Activated T-helper 1 cell treated with anti-CD3 and anti-CD28 coated beads, Interleukin-12 subunit alpha, Interleukin-12 subunit beta, Interleukin-2, Interleukin-4 antibody, amounts not matched to agents 30 ng/mL and 10 ng/mL and 1 ng/mL, durations not matched to agents 14 hours and 24 hours and 36 hours (primary cell): ENCODE results near the gene EXOC4. TPM values are rescaled to one million over a fixed set of nuclear protein-coding genes. Genes with fewer than 3 reads are reported as not detected.
"Not testable (repeated sequence)": the region's sequence is repeated elsewhere in the genome, so short reads cannot be mapped to it uniquely, and the experiment has no call there.

Experiments used
- DNase-seq: peaks from one replicate; pipeline ENCODE4 v3.0.0; 2021; ENCODE audit warnings: low spot score
- H3K27ac Mint-ChIP-seq: one replicate; pipeline ENCODE4 v1.8.0; 2021; ENCODE audit warnings: mild to moderate bottlenecking, mixed read lengths
- H3K27me3 Mint-ChIP-seq: one replicate; pipeline ENCODE4 v1.8.0; 2022; ENCODE audit warnings: mild to moderate bottlenecking, moderate library complexity, mixed read lengths; ENCODE audit not compliant: insufficient read depth
- H3K36me3 Mint-ChIP-seq: one replicate; pipeline ENCODE4 v1.8.0; 2021; ENCODE audit warnings: low read depth, mixed read lengths
- H3K4me1 Mint-ChIP-seq: one replicate; pipeline ENCODE4 v1.8.0; 2021; ENCODE audit warnings: low read depth, mixed read lengths
- H3K4me3 Mint-ChIP-seq: one replicate; pipeline ENCODE4 v1.8.0; 2021; ENCODE audit warnings: mild to moderate bottlenecking, moderate library complexity, mixed read lengths
- H3K9me3 Mint-ChIP-seq: one replicate; pipeline ENCODE4 v1.8.0; 2021; ENCODE audit warnings: mixed read lengths
- intact Hi-C: fragments of 100-400 bp; cut with micrococcal nuclease; formaldehyde crosslinking; loops from one replicate; pipeline ENCODE4 v1.15.1; 2024
- total RNA-seq: library from RNA; stranded (reverse); gene quantifications from 2 replicates; pipeline ENCODE4 v1.2.3, GENCODE V29; 2022

The EXOC4 gene
- total RNA-seq, 1 donor from 2014 or later: 58.6 TPM

GRCh38 chr7:133983685-133984419, 731.0 kb downstream of the EXOC4 start:
- Mint-ChIP-seq H3K4me3 (no peak overlapping the region), H3K4me1 (no peaks in the 10 kb centered on the region), H3K27me3 (no peaks in the 10 kb centered on the region), H3K36me3 (no peaks in the 10 kb centered on the region), H3K9me3 (no peaks in the 10 kb centered on the region), H3K27ac (no peak overlapping the region)
- DNase-seq: no peak
- intact Hi-C loops: no loop called here

GRCh38 chr7:133985300-133985699, 732.4 kb downstream of the EXOC4 start:
- no peak overlapping the region for H3K27ac Mint-ChIP-seq

GRCh38 chr7:133987582-133987981, 734.7 kb downstream of the EXOC4 start:
- Mint-ChIP-seq H3K27me3 (no peaks in the 10 kb centered on the region), H3K9me3 (no peaks in the 10 kb centered on the region), H3K4me3 (no peak overlapping the region), H3K27ac (no peak overlapping the region), H3K36me3 (no peaks in the 10 kb centered on the region), H3K4me1 (no peaks in the 10 kb centered on the region)
- DNase-seq: no peak
- intact Hi-C loops: no loop called here

More at GRCh38 chr7:133985300-133985699, 732.4 kb downstream of the EXOC4 start:
- Mint-ChIP-seq H3K4me3 (no peak overlapping the region), H3K36me3 (no peaks in the 10 kb centered on the region), H3K4me1 (no peaks in the 10 kb centered on the region), H3K9me3 (no peaks in the 10 kb centered on the region), H3K27me3 (no peaks in the 10 kb centered on the region)
- DNase-seq: no peak
- intact Hi-C loops: no loop called here

- intact Hi-C loops: no loop called here
- no peak for DNase-seq
- no peaks in the 10 kb centered on the region for H3K9me3 Mint-ChIP-seq
- no peak overlapping the region for H3K4me3 Mint-ChIP-seq
- no peak overlapping the region for H3K27ac Mint-ChIP-seq
- H3K36me3 Mint-ChIP-seq: no peaks in the 10 kb centered on the region
- H3K4me1 Mint-ChIP-seq: no peaks in the 10 kb centered on the region
- H3K27me3 Mint-ChIP-seq: no peaks in the 10 kb centered on the region
Observed at GRCh38 chr7:133993547-133993946, 740.7 kb downstream of the EXOC4 start.

GRCh38 chr7:133994100-133994499, 741.2 kb downstream of the EXOC4 start:
- H3K9me3 Mint-ChIP-seq, DNase-seq, intact Hi-C loops, H3K27me3 Mint-ChIP-seq, H3K4me3 Mint-ChIP-seq, H3K4me1 Mint-ChIP-seq, H3K36me3 Mint-ChIP-seq, H3K27ac Mint-ChIP-seq: not testable (repeated sequence)

- Mint-ChIP-seq H3K27ac (no peak overlapping the region), H3K4me1 (no peaks in the 10 kb centered on the region), H3K27me3 (no peaks in the 10 kb centered on the region), H3K36me3 (no peaks in the 10 kb centered on the region), H3K4me3 (no peak overlapping the region), H3K9me3 (no peaks in the 10 kb centered on the region)
- intact Hi-C loops: no loop called here
- DNase-seq: no peak
Observed at GRCh38 chr7:133997463-133997862, 744.6 kb downstream of the EXOC4 start.

GRCh38 chr7:133999178-133999577, 746.3 kb downstream of the EXOC4 start:
- intact Hi-C loops: no loop called here
- no peak overlapping the region for H3K27ac Mint-ChIP-seq
- H3K4me1 Mint-ChIP-seq: no peaks in the 10 kb centered on the region
- no peaks in the 10 kb centered on the region for H3K9me3 Mint-ChIP-seq
- H3K27me3 Mint-ChIP-seq: no peaks in the 10 kb centered on the region
- no peak overlapping the region for H3K4me3 Mint-ChIP-seq
- no peaks in the 10 kb centered on the region for H3K36me3 Mint-ChIP-seq
- DNase-seq: no peak

- no peaks in the 10 kb centered on the region for H3K4me1 Mint-ChIP-seq
- no peak for DNase-seq
- H3K36me3 Mint-ChIP-seq: peaks cover 2% of the 10 kb centered on the region
- no peaks in the 10 kb centered on the region for H3K27me3 Mint-ChIP-seq
- H3K4me3 Mint-ChIP-seq: no peak overlapping the region
- H3K27ac Mint-ChIP-seq: no peak overlapping the region
- H3K9me3 Mint-ChIP-seq: no peaks in the 10 kb centered on the region
- intact Hi-C loops: no loop called here
Observed at GRCh38 chr7:134004829-134005505, 752.1 kb downstream of the EXOC4 start.

GRCh38 chr7:134009314-134010110, 756.6 kb downstream of the EXOC4 start:
- DNase-seq: no peak
- Mint-ChIP-seq H3K36me3 (peaks cover 2% of the 10 kb centered on the region), H3K27me3 (no peaks in the 10 kb centered on the region), H3K27ac (no peak overlapping the region), H3K4me1 (no peaks in the 10 kb centered on the region), H3K9me3 (no peaks in the 10 kb centered on the region), H3K4me3 (no peak overlapping the region)
- intact Hi-C loops: no loop called here

GRCh38 chr7:134013249-134013648, 760.4 kb downstream of the EXOC4 start:
- no peaks in the 10 kb centered on the region for H3K9me3 Mint-ChIP-seq
- intact Hi-C loops: no loop called here
- no peaks in the 10 kb centered on the region for H3K27me3 Mint-ChIP-seq

GRCh38 chr7:134014935-134015334, 762.1 kb downstream of the EXOC4 start:
- intact Hi-C loops: loop anchor here (5.0 kb wide), 1 partner anchor 582 kb away; no protein-coding TSS in a partner anchor
- no peaks in the 10 kb centered on the region for H3K9me3 Mint-ChIP-seq
- H3K27me3 Mint-ChIP-seq: no peaks in the 10 kb centered on the region
- H3K27ac Mint-ChIP-seq: no peak overlapping the region
- no peaks in the 10 kb centered on the region for H3K4me1 Mint-ChIP-seq
- H3K4me3 Mint-ChIP-seq: no peak overlapping the region
- no peak for DNase-seq
- H3K36me3 Mint-ChIP-seq: no peaks in the 10 kb centered on the region

More at GRCh38 chr7:134013249-134013648, 760.4 kb downstream of the EXOC4 start:
- DNase-seq: no peak
- H3K4me3 Mint-ChIP-seq: no peak overlapping the region
- no peak overlapping the region for H3K27ac Mint-ChIP-seq
- H3K4me1 Mint-ChIP-seq: no peaks in the 10 kb centered on the region
- no peaks in the 10 kb centered on the region for H3K36me3 Mint-ChIP-seq

GRCh38 chr7:134016223-134016941, 763.5 kb downstream of the EXOC4 start:
- H3K27me3 Mint-ChIP-seq: no peaks in the 10 kb centered on the region
- no peaks in the 10 kb centered on the region for H3K4me1 Mint-ChIP-seq
- no peak overlapping the region for H3K4me3 Mint-ChIP-seq
- no peak overlapping the region for H3K27ac Mint-ChIP-seq
- no peaks in the 10 kb centered on the region for H3K9me3 Mint-ChIP-seq
- H3K36me3 Mint-ChIP-seq: no peaks in the 10 kb centered on the region
- DNase-seq: no peak
- intact Hi-C loops: loop anchor here (5.0 kb wide), 1 partner anchor 581 kb away; no protein-coding TSS in a partner anchor
